K562 (cell line): ENCODE results near the gene VPS33B. TPM values are rescaled to one million over a fixed set of nuclear protein-coding genes. Genes with fewer than 3 reads are reported as not detected.
A peak's percentile ranks its signal among the peaks of the same experiment; 100 is the strongest.

Source experiments
- CBFA2T2 ChIP-seq: fragments of 450-650 bp; conservative IDR thresholded peaks from 2 replicates; pipeline ENCODE4 v1.6.1; 2017; ENCODE audit warnings: mild to moderate bottlenecking
- DEAF1 ChIP-seq: fragments of 450-650 bp; formaldehyde crosslinking; IDR thresholded peaks from 2 replicates; pipeline ENCODE4 v1.4.0; 2020; ENCODE audit warnings: mild to moderate bottlenecking, moderate library complexity
- ERF ChIP-seq: fragments of 450-650 bp; formaldehyde crosslinking; IDR thresholded peaks from 2 replicates; pipeline ENCODE4 v1.4.0; 2020; ENCODE audit warnings: mild to moderate bottlenecking, mixed read lengths
- MAFG ChIP-seq: fragments of 450-650 bp; conservative IDR thresholded peaks from 2 replicates; pipeline ENCODE4 v1.6.1; 2016; ENCODE audit warnings: missing genetic modification characterization, missing compliant biosample characterization
- PHF21A ChIP-seq: fragments of 450-650 bp; IDR thresholded peaks from 2 replicates; pipeline ENCODE4 v1.6.1; 2017; ENCODE audit warnings: low read depth, borderline replicate concordance
- RNF2 ChIP-seq: sonication (generic); IDR thresholded peaks from 2 replicates; pipeline ENCODE4 v1.6.1; 2016
- ZNF124 ChIP-seq: sonication (generic); formaldehyde crosslinking; IDR thresholded peaks from 2 replicates; pipeline ENCODE4 v1.8.1; 2022; ENCODE audit warnings: missing genetic modification reagents
- ZNF41 ChIP-seq: fragments of 250-450 bp; sonication (Bioruptor Pico); conservative IDR thresholded peaks from 2 replicates; pipeline ENCODE4 v1.4.0; 2020; ENCODE audit warnings: mild to moderate bottlenecking
- ZNF696 ChIP-seq: fragments of 250-450 bp; sonication (Bioruptor Pico); conservative IDR thresholded peaks from 2 replicates; pipeline ENCODE4 v1.4.0; 2020; ENCODE audit warnings: mild to moderate bottlenecking, moderate library complexity
- ZZZ3 ChIP-seq: fragments of 450-650 bp; IDR thresholded peaks from 2 replicates; pipeline ENCODE4 v1.6.1; 2016; ENCODE audit warnings: antibody characterized with exemption, mild to moderate bottlenecking, moderate library complexity
- polyA plus RNA-seq, 8 experiments: library from polyadenylated mRNA; depleted of rRNA in 4 of 8; stranded (reverse) in 5 of 8; unstranded in 3 of 8; fragments of >200 nt; fragmentation: Nextera tagmentation in 2 of 8; fragmentation: Illumina TruSeq in 1 of 8; extraction: Ambion mirVana in 2 of 8; extraction: Trizol in 1 of 8; gene quantifications; 2 replicates each; pipeline versions ENCODE4 v1.2.1 to v1.2.3, GENCODE V29; 2011 to 2014; ENCODE audit warnings: inconsistent platforms in 1 of 8, missing spikeins in 1 of 8
- total RNA-seq, 7 experiments: library from RNA; depleted of rRNA in 6 of 7; stranded (reverse); fragments of >200 nt in 6 of 7; fragmentation: Illumina TruSeq in 2 of 7; extraction: Trizol in 2 of 7; gene quantifications; 2 replicates each; pipeline versions ENCODE4 v1.2.1 to v1.2.3, GENCODE V29; 2011 to 2021; ENCODE audit warnings: low replicate concordance in 1 of 7
- TF ChIP-seq, protein P1 (sequence below), 2 experiments: fragments of 450-650 bp; conservative IDR thresholded peaks; 2 replicates each; pipeline ENCODE4 v1.6.1; 2017; ENCODE audit warnings: mild to moderate bottlenecking in 2 of 2, moderate library complexity in 2 of 2
- TF ChIP-seq, protein P2 (sequence below): sonication (generic); formaldehyde crosslinking; IDR thresholded peaks from 2 replicates; pipeline ENCODE4 v1.8.1; 2023; ENCODE audit warnings: mild to moderate bottlenecking, missing genetic modification reagents
- TF ChIP-seq, protein P3 (sequence below): fragments of 450-650 bp; IDR thresholded peaks from 2 replicates; pipeline ENCODE4 v1.6.1; 2016; ENCODE audit warnings: borderline replicate concordance
- TF ChIP-seq, protein P4 (sequence below): fragments of 450-650 bp; IDR thresholded peaks from 2 replicates; pipeline ENCODE4 v1.6.1; 2018; ENCODE audit not compliant: partially characterized antibody
- TF ChIP-seq, protein P5 (sequence below): fragments of 200-800 bp; sonication (Bioruptor generic); IDR thresholded peaks from 2 replicates; pipeline ENCODE4 v1.6.1; 2017; ENCODE audit warnings: missing genetic modification characterization, missing compliant biosample characterization

VPS33B gene
- total and polyA plus RNA-seq, 9 of the 15 experiments (the other 6 are each of a cell fraction or from before 2014, with no cell fraction given): 9.4 to 25.5 (median 14.8) TPM

- TF ChIP-seq, protein P1, sequence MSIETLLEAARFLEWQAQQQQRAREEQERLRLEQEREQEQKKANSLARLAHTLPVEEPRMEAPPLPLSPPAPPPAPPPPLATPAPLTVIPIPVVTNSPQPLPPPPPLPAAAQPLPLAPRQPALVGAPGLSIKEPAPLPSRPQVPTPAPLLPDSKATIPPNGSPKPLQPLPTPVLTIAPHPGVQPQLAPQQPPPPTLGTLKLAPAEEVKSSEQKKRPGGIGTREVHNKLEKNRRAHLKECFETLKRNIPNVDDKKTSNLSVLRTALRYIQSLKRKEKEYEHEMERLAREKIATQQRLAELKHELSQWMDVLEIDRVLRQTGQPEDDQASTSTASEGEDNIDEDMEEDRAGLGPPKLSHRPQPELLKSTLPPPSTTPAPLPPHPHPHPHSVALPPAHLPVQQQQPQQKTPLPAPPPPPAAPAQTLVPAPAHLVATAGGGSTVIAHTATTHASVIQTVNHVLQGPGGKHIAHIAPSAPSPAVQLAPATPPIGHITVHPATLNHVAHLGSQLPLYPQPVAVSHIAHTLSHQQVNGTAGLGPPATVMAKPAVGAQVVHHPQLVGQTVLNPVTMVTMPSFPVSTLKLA (conservative IDR thresholded peaks at IDR 0.05): peak in 1 of 2 experiments; percentile 22; a peak in 1 of 4 replicates
- TF ChIP-seq, protein P2, sequence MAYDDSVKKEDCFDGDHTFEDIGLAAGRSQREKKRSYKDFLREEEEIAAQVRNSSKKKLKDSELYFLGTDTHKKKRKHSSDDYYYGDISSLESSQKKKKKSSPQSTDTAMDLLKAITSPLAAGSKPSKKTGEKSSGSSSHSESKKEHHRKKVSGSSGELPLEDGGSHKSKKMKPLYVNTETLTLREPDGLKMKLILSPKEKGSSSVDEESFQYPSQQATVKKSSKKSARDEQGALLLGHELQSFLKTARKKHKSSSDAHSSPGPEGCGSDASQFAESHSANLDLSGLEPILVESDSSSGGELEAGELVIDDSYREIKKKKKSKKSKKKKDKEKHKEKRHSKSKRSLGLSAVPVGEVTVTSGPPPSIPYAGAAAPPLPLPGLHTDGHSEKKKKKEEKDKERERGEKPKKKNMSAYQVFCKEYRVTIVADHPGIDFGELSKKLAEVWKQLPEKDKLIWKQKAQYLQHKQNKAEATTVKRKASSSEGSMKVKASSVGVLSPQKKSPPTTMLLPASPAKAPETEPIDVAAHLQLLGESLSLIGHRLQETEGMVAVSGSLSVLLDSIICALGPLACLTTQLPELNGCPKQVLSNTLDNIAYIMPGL (CRISPR knock-in tag): no peak
- TF ChIP-seq ZNF41 (no peak), PHF21A (no peak), CBFA2T2 (peak; percentile 38), RNF2 (no peak), DEAF1 (CRISPR knock-in tag) (no peak), MAFG (tag) (no peak), ZNF696 (CRISPR knock-in tag) (no peak), ZNF124 (CRISPR knock-in tag) (no peak), ZZZ3 (no peak), ERF (no peak)
- TF ChIP-seq, protein P3, sequence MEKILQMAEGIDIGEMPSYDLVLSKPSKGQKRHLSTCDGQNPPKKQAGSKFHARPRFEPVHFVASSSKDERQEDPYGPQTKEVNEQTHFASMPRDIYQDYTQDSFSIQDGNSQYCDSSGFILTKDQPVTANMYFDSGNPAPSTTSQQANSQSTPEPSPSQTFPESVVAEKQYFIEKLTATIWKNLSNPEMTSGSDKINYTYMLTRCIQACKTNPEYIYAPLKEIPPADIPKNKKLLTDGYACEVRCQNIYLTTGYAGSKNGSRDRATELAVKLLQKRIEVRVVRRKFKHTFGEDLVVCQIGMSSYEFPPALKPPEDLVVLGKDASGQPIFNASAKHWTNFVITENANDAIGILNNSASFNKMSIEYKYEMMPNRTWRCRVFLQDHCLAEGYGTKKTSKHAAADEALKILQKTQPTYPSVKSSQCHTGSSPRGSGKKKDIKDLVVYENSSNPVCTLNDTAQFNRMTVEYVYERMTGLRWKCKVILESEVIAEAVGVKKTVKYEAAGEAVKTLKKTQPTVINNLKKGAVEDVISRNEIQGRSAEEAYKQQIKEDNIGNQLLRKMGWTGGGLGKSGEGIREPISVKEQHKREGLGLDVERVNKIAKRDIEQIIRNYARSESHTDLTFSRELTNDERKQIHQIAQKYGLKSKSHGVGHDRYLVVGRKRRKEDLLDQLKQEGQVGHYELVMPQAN: no peak
- TF ChIP-seq, protein P4, sequence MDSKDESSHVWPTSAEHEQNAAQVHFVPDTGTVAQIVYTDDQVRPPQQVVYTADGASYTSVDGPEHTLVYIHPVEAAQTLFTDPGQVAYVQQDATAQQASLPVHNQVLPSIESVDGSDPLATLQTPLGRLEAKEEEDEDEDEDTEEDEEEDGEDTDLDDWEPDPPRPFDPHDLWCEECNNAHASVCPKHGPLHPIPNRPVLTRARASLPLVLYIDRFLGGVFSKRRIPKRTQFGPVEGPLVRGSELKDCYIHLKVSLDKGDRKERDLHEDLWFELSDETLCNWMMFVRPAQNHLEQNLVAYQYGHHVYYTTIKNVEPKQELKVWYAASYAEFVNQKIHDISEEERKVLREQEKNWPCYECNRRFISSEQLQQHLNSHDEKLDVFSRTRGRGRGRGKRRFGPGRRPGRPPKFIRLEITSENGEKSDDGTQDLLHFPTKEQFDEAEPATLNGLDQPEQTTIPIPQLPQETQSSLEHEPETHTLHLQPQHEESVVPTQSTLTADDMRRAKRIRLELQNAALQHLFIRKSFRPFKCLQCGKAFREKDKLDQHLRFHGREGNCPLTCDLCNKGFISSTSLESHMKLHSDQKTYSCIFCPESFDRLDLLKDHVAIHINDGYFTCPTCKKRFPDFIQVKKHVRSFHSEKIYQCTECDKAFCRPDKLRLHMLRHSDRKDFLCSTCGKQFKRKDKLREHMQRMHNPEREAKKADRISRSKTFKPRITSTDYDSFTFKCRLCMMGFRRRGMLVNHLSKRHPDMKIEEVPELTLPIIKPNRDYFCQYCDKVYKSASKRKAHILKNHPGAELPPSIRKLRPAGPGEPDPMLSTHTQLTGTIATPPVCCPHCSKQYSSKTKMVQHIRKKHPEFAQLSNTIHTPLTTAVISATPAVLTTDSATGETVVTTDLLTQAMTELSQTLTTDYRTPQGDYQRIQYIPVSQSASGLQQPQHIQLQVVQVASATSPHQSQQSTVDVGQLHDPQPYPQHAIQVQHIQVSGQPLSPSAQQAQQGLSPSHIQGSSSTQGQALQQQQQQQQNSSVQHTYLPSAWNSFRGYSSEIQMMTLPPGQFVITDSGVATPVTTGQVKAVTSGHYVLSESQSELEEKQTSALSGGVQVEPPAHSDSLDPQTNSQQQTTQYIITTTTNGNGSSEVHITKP: peak; percentile 87
- TF ChIP-seq, protein P5, sequence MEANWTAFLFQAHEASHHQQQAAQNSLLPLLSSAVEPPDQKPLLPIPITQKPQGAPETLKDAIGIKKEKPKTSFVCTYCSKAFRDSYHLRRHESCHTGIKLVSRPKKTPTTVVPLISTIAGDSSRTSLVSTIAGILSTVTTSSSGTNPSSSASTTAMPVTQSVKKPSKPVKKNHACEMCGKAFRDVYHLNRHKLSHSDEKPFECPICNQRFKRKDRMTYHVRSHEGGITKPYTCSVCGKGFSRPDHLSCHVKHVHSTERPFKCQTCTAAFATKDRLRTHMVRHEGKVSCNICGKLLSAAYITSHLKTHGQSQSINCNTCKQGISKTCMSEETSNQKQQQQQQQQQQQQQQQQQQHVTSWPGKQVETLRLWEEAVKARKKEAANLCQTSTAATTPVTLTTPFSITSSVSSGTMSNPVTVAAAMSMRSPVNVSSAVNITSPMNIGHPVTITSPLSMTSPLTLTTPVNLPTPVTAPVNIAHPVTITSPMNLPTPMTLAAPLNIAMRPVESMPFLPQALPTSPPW (CRISPR knock-in tag): no peak
These were observed 30.7 kb downstream of the VPS33B start (continued) for GRCh38 chr15:90991587-90992285.
